Left kidney (tissue), 2 donors: ENCODE measurements around the gene ZNF516. TPM values are rescaled to one million over a fixed set of nuclear protein-coding genes. Genes with fewer than 3 reads are reported as not detected.

ENCODE experiments used
- DNase-seq: peaks from one replicate; pipeline ENCODE4 v3.0.0-alpha.2; 2013
- polyA plus RNA-seq: library from polyadenylated mRNA; unstranded; fragments of 120-200 nt; gene quantifications from one replicate; pipeline ENCODE4 v1.2.1, GENCODE V29; 2013; ENCODE audit not compliant: insufficient read length

The ZNF516 gene
- polyA plus RNA-seq, 1 donor, result 44.3 TPM

- peak; percentile 74 for DNase-seq
Observed at GRCh38 chr18:76398896-76399612, 96.0 kb downstream of the ZNF516 start.

GRCh38 chr18:76398295-76398694, 96.7 kb downstream of the ZNF516 start:
- no peak for DNase-seq

DNA sequence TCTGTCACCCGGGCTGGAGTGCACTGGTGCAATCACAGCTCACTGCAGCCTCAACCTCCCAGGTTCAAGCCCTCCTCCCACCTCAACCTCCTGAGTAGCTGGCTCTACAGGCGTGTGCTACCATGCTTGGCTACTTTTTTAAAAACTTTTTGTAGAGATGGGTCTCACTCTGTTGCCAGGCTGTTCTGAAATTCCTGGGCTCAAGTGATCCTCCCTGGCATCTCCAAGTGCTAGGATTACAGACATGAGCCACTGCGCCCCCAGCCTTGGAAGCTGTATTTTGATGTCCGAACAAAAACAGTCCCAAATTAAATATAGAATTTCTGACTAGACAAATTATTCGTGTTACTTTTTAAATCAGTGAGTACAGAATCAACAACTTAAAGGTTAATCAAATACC, 97.4 kb downstream of the ZNF516 start:
- DNase-seq, result no peak

GRCh38 chr18:76396792-76397191, 98.2 kb downstream of the ZNF516 start:
- DNase-seq, result no peak

DNA sequence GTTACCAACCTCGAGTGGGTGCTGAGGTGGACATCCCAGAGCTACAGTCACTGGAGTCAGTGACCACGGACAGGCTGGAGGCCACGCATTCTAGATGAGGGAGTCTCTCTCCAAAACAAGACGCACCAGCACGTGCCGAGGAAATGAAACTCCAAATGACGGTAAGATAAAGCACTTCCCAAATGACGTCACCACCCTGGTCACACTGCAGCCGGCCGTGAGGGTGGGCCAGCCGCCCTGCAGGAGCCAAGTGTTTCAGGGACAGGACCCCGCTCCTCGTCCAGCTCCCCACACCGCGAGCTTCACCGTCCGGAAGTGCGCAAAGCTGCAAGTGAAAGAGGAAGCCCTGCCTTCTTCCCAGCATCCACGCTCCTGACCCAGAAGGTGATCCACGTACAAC, 99.4 kb downstream of the ZNF516 start:
- DNase-seq, result no peak

- no peak for DNase-seq
Observed at GRCh38 chr18:76394780-76395476, 100.1 kb downstream of the ZNF516 start.

DNA sequence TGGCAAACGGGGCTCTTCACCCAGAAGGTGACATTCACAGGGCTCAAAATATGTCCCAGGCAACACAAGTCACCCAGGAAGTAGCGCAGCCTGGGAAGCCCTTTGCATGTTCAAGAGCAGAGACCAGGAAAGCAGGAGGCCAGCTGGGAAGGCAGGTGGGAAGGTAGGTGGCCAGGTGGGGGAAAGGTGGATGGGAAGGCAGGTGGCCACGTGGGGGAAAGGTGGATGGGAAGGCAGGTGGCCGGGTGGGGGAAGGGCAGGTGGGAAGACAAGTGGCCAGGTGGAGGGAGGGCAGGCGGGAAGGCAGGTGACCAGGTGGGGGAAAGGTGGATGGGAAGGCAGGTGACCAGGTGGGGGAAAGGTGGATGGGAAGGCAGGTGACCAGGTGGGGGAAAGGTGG, 102.7 kb downstream of the ZNF516 start:
- DNase-seq, result no peak

DNA sequence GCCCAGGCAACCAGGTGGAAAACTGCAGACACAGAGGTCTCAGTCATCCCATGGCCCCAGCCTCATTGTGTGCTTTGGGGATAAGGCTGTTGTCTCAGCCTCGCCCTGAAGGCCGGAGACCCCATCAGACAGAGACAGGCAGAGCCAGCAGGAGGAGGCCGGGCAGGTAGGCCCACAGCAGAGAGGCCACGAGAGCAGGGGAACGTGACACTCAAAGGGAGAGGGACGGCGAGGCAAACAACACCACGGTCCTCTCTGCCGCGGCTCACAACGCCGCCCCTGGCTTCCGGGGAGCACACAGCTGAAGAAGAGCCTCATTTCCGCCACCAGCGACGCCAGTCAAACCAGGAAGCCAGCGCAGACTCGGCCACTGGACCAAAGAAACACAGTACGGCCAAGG, 103.3 kb downstream of the ZNF516 start:
- no peak for DNase-seq

- DNase-seq, result no peak
Observed at GRCh38 chr18:76391038-76391437, 104.0 kb downstream of the ZNF516 start.

- no peak for DNase-seq
Observed at GRCh38 chr18:76390452-76391035, 104.5 kb downstream of the ZNF516 start.

- no peak for DNase-seq
Observed at GRCh38 chr18:76389716-76390115, 105.3 kb downstream of the ZNF516 start.

- no peak for DNase-seq
Observed at GRCh38 chr18:76388891-76389423, 106.1 kb downstream of the ZNF516 start.

DNA sequence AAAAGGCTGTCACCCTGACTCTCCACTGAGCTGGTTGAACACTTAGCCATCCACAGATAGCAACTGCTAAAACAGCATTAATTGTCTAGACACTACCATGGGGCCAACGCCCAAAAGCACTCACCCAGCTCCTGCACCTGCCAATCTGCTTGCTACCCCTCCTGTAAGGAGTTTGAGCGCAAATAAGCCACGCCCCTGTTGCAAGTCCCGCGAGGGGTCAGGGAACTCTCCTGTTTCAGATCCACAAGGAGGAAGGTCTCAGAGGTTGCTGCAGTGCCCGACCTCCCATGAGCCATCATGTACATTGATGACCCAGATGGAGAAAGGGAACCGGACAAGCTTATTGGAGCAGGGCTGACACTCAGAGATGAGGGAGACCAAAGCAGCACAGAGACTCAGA, 106.8 kb downstream of the ZNF516 start:
- no peak for DNase-seq

GRCh38 chr18:76387608-76388007, 107.4 kb downstream of the ZNF516 start:
- DNase-seq, result no peak

DNA sequence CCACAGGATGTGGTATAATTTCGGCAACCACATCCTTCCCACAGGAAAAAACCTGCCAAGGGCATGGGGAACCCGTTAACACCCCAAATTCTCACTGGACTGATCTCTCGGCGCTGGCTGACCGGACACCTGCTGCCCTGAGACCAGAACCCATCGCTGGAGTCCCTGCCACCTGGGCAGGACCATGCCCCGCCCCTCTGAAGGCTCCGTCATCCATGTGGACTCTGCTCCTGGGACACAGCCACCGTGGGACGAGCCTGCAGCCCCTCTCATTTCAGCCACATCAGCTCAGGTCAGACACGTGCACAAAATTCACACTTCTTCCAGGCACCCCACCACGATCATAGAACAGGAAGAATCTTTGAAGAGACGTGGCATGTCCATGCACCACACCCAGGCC, 108.2 kb downstream of the ZNF516 start:
- no peak for DNase-seq

DNA sequence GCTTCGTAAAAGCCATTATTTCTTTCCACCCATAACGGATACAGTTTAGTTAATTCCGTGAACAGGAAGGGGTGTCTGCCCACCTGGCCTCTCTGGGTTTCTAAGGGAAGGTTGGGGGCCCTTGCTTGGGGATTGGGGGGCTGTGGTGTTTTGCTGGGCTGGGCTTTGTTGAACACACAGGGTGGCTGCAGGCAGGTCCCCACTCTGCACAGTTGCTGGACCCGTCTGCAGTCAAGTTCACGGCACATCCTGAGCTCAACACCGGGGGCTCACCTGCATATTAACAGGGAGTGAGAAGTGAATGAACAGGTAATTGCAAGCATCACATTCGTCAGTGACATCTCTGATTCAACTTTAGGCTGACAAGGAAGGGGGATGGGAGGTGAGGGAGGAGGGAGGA, 109.0 kb downstream of the ZNF516 start:
- no peak for DNase-seq

DNA sequence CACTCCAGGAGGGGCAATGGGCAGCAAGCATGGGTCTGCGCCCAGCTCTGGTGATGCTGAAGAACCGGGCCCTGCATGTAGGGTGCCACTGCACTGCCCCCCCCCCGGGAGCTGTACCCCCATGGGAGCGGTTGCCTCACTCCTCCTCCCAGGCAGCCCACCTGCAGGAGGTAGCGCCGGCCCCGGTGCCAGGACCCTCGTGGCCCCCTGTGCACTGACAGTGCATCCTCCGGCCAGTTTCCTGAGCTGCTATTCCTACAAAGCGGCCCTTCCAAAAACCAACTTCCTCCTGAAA, 109.4 kb downstream of the ZNF516 start:
- no peak for DNase-seq

GRCh38 chr18:76384861-76385680, 110.0 kb downstream of the ZNF516 start:
- DNase-seq, result no peak

DNA sequence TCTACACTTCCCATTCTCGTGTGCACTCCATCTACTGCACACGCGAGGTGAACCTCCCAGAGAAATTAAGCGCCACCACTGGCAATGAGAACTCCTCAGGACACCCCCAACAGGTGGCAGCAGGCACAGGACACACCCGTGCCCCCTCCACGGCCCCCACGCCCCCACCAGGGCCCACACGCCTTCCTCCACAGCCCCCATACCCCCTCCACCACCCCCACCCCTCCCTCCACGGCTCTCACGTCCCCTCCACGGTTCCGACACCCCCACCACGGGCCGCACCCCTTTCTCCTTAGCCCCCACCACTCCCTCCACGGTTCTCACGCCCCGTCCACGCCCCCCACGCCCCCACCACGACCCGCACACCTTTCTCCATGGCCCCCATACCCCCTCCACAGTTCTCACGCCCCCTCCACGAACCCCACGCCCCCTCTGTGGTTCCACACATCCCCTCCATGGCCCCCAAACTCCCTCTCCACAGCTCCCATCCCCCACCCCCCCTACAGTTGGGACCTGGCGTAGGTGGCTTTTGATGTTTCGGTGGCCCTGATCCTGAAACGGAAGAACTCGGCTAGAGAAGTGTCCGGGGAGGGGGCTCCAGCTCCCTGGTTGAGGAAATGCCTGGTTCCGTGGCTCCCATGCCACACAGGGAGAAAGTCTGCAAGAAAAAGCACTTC, 110.8 kb downstream of the ZNF516 start:
- DNase-seq, result no peak

GRCh38 chr18:76383636-76384035, 111.4 kb downstream of the ZNF516 start:
- no peak for DNase-seq

- no peak for DNase-seq
Observed at GRCh38 chr18:76382275-76382674, 112.8 kb downstream of the ZNF516 start.

- no peak for DNase-seq
Observed at GRCh38 chr18:76380791-76381405, 114.1 kb downstream of the ZNF516 start.
